ENCODE measurements around the gene ADAMTS9.

DNA sequence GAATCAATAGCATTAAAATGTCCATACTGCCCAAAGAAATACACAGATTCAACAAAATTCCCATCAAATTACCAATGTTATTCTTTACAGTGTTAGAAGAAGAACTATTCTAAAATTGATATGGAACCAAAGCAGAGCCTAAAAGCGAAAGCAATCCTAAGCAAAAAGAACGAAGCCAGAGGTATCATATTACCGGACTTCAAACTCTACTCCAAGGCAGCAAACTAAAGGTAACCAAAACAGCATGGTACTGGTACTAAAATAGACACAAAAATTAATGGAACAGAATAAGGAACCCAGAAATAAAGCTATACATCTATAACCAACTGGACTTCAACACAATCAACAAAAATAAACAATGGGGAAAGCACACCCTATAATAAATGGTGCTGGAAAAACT lies 167.5 kb downstream of the ADAMTS9 start:
- no peak for TF ChIP-seq CBX3 (IDR thresholded peaks at IDR 0.05; ENCODE audit: borderline replicate concordance in 1 of 2, low read length in 2 of 2)
- TF ChIP-seq POLR2AphosphoS5 (IDR thresholded peaks at IDR 0.05; ENCODE audit: control insufficient read depth, insufficient read depth, low read depth, low read length): no peak
- no peak for TF ChIP-seq POLR2A (conservative IDR thresholded peaks at IDR 0.05)
- TF ChIP-seq RAD21 (CRISPR knock-in tag; conservative IDR thresholded peaks at IDR 0.05 in 1 of 2, IDR thresholded peaks at IDR 0.05 in 1 of 2): no peak
- no peak for TF ChIP-seq CCAR2 (IDR thresholded peaks at IDR 0.05; ENCODE audit: low read depth, low read length)

All from K562 (cell line).